Measurements from ENCODE around the gene KIF5B. TPM values are rescaled to one million over a fixed set of nuclear protein-coding genes. Genes with fewer than 3 reads are reported as not detected.

KIF5B gene
- total and polyA plus RNA-seq, 2 experiments from 2014 or later = 63.5 to 81.8 TPM

DNA sequence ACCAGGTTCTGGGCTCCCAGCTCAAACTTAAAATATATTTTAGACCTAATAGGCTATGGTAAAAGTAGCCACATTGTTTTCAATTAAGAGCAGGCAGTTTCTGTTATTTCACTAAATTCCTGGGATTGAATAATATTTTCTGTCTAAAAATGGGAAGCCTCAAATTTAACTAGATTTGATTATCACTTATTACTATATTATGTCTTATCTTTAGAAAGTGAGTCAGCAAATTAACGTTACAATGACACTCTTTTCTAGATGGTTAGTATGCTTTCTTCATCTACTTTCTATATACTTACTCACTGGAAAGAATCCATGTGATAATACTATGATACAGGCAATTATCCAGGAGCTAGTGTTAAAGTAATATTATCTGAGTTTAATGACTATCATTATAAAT lies 27.5 kb downstream of the KIF5B start (continued):
- no peak for TF ChIP-seq JUNB (IDR thresholded peaks at IDR 0.05; ENCODE audit: unreplicated experiment)
- no peak for TF ChIP-seq ZNF331 (CRISPR knock-in tag; IDR thresholded peaks at IDR 0.05; ENCODE audit: low read depth)

DNA sequence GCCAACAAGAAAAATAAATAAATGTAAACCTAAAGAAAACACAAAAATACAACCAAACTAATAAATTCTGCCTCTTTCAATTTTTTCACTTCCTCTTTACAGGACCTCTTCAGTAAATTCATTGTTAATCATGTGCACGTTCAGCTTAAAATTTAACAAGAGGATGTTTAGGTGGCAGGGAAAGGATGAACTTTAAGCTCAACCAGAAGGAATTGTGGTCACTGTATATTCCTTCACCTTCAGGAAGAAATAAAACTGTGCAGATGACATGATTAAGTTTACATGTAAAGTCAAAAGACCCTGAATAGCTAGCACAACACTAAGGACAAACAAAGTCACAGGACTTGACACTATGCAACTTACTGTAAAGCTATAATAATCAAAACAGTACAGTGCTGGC lies 33.0 kb downstream of the KIF5B start:
- Mint-ChIP-seq H3K4me3 (no peak overlapping the region), H3K9me3 (no peaks in the 10 kb centered on the region), H3K4me1 (no peaks in the 10 kb centered on the region), H3K36me3 (ENCODE audit: low read depth) (peaks cover 86% of the 10 kb centered on the region), H3K27ac (no peak overlapping the region), H3K27me3 (ENCODE audit: insufficient read depth, low read depth, poor library complexity) (peaks cover 6% of the 10 kb centered on the region)
- H3K27ac ChIP-seq (ENCODE audit: low read depth) = no peak overlapping the region; the same call in 1 of the 2 replicates
- H3K79me2 ChIP-seq (replicated peaks; ENCODE audit: insufficient read depth) = peaks cover 37% of the 10 kb centered on the region
- H3K36me3 ChIP-seq (ENCODE audit: insufficient read depth) = peaks cover 64% of the 10 kb centered on the region
- peaks cover 13% of the 10 kb centered on the region; the same call in 1 of the 2 replicates for H4K20me1 ChIP-seq (replicated peaks; ENCODE audit: insufficient read depth)
- no peaks in the 10 kb centered on the region for H3F3A ChIP-seq (replicated peaks; ENCODE audit: low read depth)
- DNase-seq (ENCODE audit: low spot score) = no peak
- no peak for TF ChIP-seq EZH2 (IDR thresholded peaks at IDR 0.05; ENCODE audit: low read depth, unreplicated experiment)
- TF ChIP-seq, protein P1, sequence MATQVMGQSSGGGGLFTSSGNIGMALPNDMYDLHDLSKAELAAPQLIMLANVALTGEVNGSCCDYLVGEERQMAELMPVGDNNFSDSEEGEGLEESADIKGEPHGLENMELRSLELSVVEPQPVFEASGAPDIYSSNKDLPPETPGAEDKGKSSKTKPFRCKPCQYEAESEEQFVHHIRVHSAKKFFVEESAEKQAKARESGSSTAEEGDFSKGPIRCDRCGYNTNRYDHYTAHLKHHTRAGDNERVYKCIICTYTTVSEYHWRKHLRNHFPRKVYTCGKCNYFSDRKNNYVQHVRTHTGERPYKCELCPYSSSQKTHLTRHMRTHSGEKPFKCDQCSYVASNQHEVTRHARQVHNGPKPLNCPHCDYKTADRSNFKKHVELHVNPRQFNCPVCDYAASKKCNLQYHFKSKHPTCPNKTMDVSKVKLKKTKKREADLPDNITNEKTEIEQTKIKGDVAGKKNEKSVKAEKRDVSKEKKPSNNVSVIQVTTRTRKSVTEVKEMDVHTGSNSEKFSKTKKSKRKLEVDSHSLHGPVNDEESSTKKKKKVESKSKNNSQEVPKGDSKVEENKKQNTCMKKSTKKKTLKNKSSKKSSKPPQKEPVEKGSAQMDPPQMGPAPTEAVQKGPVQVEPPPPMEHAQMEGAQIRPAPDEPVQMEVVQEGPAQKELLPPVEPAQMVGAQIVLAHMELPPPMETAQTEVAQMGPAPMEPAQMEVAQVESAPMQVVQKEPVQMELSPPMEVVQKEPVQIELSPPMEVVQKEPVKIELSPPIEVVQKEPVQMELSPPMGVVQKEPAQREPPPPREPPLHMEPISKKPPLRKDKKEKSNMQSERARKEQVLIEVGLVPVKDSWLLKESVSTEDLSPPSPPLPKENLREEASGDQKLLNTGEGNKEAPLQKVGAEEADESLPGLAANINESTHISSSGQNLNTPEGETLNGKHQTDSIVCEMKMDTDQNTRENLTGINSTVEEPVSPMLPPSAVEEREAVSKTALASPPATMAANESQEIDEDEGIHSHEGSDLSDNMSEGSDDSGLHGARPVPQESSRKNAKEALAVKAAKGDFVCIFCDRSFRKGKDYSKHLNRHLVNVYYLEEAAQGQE (IDR thresholded peaks at IDR 0.05; ENCODE audit: unreplicated experiment) = no peak
- TF ChIP-seq POLR2AphosphoS5 (IDR thresholded peaks at IDR 0.05; ENCODE audit: low read depth) = no peak
- TF ChIP-seq, protein P2, sequence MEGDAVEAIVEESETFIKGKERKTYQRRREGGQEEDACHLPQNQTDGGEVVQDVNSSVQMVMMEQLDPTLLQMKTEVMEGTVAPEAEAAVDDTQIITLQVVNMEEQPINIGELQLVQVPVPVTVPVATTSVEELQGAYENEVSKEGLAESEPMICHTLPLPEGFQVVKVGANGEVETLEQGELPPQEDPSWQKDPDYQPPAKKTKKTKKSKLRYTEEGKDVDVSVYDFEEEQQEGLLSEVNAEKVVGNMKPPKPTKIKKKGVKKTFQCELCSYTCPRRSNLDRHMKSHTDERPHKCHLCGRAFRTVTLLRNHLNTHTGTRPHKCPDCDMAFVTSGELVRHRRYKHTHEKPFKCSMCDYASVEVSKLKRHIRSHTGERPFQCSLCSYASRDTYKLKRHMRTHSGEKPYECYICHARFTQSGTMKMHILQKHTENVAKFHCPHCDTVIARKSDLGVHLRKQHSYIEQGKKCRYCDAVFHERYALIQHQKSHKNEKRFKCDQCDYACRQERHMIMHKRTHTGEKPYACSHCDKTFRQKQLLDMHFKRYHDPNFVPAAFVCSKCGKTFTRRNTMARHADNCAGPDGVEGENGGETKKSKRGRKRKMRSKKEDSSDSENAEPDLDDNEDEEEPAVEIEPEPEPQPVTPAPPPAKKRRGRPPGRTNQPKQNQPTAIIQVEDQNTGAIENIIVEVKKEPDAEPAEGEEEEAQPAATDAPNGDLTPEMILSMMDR (conservative IDR thresholded peaks at IDR 0.05; ENCODE audit: low read depth in 2 of 2) = no peak
- no peak for TF ChIP-seq EZH2phosphoT487 (IDR thresholded peaks at IDR 0.05; ENCODE audit: unreplicated experiment)
- no peak for TF ChIP-seq NANOG (IDR thresholded peaks at IDR 0.05; ENCODE audit: borderline replicate concordance)
- no peak for TF ChIP-seq CREB1 (CRISPR knock-in tag; IDR thresholded peaks at IDR 0.05; ENCODE audit: low read depth)
- no peak for TF ChIP-seq ZNF331 (CRISPR knock-in tag; IDR thresholded peaks at IDR 0.05; ENCODE audit: low read depth)
- TF ChIP-seq, protein P3, sequence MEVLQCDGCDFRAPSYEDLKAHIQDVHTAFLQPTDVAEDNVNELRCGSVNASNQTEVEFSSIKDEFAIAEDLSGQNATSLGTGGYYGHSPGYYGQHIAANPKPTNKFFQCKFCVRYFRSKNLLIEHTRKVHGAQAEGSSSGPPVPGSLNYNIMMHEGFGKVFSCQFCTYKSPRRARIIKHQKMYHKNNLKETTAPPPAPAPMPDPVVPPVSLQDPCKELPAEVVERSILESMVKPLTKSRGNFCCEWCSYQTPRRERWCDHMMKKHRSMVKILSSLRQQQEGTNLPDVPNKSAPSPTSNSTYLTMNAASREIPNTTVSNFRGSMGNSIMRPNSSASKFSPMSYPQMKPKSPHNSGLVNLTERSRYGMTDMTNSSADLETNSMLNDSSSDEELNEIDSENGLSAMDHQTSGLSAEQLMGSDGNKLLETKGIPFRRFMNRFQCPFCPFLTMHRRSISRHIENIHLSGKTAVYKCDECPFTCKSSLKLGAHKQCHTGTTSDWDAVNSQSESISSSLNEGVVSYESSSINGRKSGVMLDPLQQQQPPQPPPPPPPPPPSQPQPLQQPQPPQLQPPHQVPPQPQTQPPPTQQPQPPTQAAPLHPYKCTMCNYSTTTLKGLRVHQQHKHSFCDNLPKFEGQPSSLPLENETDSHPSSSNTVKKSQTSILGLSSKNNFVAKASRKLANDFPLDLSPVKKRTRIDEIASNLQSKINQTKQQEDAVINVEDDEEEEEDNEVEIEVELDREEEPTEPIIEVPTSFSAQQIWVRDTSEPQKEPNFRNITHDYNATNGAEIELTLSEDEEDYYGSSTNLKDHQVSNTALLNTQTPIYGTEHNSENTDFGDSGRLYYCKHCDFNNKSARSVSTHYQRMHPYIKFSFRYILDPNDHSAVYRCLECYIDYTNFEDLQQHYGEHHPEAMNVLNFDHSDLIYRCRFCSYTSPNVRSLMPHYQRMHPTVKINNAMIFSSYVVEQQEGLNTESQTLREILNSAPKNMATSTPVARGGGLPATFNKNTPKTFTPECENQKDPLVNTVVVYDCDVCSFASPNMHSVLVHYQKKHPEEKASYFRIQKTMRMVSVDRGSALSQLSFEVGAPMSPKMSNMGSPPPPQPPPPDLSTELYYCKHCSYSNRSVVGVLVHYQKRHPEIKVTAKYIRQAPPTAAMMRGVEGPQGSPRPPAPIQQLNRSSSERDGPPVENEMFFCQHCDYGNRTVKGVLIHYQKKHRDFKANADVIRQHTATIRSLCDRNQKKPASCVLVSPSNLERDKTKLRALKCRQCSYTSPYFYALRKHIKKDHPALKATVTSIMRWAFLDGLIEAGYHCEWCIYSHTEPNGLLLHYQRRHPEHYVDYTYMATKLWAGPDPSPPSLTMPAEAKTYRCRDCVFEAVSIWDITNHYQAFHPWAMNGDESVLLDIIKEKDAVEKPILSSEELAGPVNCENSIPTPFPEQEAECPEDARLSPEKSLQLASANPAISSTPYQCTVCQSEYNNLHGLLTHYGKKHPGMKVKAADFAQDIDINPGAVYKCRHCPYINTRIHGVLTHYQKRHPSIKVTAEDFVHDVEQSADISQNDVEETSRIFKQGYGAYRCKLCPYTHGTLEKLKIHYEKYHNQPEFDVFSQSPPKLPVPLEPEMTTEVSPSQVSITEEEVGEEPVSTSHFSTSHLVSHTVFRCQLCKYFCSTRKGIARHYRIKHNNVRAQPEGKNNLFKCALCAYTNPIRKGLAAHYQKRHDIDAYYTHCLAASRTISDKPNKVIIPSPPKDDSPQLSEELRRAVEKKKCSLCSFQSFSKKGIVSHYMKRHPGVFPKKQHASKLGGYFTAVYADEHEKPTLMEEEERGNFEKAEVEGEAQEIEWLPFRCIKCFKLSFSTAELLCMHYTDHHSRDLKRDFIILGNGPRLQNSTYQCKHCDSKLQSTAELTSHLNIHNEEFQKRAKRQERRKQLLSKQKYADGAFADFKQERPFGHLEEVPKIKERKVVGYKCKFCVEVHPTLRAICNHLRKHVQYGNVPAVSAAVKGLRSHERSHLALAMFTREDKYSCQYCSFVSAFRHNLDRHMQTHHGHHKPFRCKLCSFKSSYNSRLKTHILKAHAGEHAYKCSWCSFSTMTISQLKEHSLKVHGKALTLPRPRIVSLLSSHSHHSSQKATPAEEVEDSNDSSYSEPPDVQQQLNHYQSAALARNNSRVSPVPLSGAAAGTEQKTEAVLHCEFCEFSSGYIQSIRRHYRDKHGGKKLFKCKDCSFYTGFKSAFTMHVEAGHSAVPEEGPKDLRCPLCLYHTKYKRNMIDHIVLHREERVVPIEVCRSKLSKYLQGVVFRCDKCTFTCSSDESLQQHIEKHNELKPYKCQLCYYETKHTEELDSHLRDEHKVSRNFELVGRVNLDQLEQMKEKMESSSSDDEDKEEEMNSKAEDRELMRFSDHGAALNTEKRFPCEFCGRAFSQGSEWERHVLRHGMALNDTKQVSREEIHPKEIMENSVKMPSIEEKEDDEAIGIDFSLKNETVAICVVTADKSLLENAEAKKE (CRISPR knock-in tag; IDR thresholded peaks at IDR 0.05) = no peak
- no peak for TF ChIP-seq JUNB (IDR thresholded peaks at IDR 0.05; ENCODE audit: unreplicated experiment)
- TF ChIP-seq ZNF114 (CRISPR knock-in tag; IDR thresholded peaks at IDR 0.05) = no peak
- TF ChIP-seq STAT1 (IDR thresholded peaks at IDR 0.05; ENCODE audit: unreplicated experiment) = no peak
- ATAC-seq = no peak
- no peaks in the 10 kb centered on the region for H3K9me2 ChIP-seq (ENCODE audit: insufficient read depth)
- H3K4me3 ChIP-seq = no peak overlapping the region
- H3K4me2 ChIP-seq = no peak overlapping the region
- no peaks in the 10 kb centered on the region for H3K4me1 ChIP-seq (ENCODE audit: insufficient read depth)
- H2AFZ ChIP-seq = no peak overlapping the region
- H3K27me3 ChIP-seq (ENCODE audit: insufficient read depth) = no peaks in the 10 kb centered on the region

Data from GM23338 (cell line).